HG03064 (cell line): ENCODE data around the gene NOTCH3.
A peak's percentile ranks its signal among the peaks of the same experiment; 100 is the strongest.

Experiments
- ATAC-seq: cut with Tn5 transposase; IDR thresholded peaks from one replicate; pipeline ENCODE4 v1.9.1; 2021; ENCODE audit warnings: low read depth; ENCODE audit not compliant: unreplicated experiment

Gene NOTCH3

DNA sequence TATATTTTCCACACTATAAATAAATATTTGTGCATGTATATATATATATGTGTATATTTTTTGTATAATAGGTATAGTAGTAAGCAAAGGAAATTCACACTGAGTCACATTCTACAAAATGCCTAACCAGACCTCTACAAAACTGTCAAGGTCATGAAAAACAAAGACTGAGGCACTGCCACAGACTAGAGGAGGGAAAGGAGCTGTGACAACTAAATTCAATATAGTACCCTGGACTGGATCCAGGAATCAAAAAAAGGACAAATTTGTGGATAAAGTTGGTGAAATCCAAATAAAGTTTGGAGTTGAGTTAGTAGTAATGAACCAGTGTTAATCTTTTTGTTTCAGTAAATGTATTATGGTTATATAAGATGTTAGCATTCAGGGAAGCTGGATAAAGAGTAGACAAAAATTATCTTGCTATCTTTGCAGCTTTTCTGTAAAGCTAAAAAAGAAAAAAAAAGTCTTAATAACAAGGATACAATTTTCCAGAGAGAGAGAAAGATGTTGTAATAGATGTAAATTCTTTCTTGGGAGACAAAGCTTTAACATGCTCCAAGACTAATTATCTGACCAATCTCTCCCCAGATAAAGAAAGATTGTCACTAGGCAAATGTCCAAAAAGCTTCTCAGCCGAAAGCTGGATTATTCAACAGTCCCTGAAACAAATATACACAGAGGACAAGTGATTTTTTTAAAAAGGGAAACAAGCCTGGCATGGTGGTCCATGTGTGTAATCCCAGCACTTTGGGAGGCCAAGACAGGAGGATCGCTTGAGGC, 74.5 kb downstream of the NOTCH3 start:
- no peak for ATAC-seq

DNA sequence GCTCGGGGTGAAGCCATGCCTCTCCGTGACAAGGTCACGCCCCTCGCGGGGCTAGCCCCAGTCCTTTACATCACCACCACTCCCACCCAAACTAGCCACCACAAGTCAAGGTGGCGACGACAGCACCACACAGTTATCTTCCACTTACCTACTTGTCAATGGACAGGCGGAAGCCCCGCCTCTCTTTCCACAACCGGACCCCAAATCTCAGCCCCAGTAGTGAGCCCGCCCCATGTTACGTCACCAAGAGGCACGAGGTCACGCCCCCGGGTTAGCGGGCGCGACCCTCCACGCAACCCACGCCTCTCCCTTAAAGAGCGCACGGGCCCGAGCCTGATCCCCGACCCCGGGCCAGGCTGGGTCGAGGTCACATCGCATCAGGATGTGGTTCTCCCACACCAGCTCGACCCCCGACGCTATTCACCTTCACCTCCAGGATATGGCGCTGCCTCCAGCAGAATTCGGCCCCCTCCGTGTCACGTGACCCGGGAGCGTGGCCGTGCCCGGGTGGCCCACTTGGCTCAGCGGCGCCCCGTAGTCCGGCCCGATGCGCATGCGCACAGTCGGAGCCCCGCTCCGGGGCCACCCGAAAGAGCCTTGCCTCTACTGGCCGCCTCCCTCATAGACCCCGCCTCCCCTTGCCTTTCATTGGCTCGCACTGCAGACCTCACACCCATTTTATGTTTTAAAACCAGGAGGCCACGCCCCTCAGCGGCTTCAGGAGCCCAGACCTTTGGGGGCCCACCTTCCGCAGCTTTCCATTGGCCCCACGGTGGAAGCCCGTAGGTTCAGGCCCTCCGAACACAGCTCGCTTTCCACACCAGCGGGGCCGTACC, 75.3 kb downstream of the NOTCH3 start:
- peak; percentile 70 for ATAC-seq

DNA sequence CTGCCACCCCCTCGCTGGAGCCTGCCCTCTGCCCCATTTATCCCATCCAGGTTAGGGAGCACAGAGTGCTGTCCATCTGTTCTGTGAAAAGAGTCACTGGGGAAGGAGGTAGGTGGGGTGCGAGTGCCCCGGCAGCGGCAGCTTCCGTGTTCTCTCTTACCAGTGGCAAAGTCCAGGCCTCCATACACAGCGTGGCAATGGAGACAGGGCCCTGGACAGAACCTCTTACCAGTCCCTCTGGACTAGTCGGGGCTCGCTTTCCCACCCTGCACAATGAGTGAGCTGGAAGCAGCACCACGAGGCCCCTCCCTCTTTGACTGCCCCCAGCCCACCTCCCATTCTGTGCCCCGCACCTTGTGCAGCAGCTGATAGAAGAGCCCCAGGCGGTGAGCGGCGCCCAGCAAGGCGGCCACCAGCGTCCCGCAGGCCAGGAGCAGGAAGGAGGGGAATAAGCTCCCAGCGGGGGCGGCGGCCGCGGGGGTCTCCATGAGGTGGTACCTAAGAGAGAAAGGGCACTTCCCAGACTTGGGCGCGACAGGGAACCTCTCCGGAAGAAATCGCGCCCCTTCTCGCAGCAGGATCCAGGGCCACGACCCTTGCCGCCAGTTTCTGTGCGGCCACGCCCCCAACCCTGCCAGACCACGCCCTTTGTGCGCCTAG, 76.1 kb downstream of the NOTCH3 start:
- ATAC-seq = no peak

DNA sequence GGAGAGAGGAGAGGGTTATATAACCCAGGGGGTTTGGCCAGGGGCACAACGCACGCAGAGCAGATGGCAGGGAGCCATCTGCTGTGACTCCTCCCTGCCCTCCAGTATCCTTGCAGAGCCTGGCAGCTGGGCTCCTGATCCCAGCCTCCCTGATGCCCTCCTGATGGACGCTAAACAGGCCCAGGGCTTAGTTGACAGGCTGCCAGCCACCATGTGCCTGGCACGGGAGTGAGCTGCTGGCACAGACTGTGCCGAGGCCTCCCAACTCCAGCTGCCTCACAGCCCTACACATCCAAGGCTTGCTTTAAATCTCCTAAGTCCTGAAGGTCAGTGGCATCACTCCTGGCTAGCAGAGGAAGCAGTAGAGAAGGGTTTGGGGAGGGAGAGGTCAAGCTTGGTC, 76.9 kb downstream of the NOTCH3 start:
- ATAC-seq = no peak

DNA sequence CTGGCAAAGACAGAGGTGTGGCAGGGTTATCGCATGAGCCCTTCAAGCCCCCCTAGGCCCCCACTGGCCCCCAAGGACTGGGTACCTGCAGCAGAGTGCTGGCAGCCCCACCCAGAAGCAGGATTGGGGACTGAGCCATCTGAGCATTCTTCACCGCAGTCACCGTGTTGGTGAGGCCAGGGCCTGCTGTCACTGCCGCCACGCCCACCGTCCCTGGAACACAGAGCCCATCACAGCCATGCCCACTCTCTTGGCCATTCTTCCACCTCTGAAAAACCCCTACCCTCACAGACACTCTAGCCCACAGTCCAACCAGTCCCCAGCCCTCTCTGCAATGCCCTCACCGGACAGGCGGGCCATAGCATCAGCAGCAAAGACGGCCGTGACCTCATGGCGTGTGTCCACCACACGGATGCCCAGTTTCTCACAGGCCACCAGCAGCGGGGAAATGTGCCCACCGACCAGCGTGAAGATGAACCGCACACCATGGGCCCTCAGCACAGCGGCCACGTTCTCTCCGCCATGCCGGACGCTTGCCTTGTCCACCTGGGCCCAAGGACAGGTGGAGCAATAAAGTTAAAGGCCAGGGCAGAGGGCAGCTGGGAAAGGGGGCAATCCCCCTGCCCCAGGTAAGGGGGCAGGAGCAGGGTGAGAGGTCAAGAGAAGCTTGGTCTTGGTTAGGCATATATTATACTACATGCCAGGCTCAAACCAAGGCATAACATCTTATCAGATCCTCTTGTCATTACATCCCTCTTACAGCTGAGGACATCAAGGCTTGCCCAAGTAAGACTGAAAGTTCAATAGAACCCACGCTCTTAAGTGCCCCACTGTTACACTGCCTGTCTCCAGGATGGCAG, 77.5 kb downstream of the NOTCH3 start:
- no peak for ATAC-seq

DNA sequence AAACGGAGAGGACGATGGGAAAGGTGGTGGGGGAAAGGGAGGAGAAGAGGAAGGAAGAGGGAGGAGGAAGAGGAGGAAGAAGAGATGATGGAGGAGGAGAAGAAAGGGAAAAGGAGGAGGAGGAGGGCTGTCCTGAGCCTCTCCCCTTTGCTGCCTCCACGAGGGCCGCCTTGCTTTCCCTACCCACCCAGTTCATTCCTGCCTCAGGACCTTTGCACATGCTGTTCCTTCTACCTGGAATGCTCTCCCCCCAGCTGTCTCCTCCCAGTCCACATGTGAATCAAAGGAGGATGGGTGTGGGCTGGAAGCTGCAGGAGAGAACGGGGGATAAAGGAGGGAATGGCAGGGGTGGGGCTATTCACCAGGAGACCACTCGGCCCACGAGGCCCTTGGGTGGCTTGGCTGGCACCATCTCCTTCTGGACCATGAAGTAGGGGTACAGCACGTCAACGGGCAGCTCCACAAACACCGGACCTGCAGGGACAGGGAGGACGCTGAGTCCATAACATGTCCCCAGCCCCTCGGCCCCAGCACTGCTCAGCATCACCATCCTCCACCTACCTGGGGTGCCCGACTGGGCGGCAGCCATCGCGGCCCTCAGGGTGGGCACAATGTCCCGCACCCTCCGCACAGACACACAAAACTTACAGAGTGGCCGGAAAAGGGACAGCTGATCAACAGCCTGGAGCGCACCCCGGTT, 78.3 kb downstream of the NOTCH3 start:
- no peak for ATAC-seq

DNA sequence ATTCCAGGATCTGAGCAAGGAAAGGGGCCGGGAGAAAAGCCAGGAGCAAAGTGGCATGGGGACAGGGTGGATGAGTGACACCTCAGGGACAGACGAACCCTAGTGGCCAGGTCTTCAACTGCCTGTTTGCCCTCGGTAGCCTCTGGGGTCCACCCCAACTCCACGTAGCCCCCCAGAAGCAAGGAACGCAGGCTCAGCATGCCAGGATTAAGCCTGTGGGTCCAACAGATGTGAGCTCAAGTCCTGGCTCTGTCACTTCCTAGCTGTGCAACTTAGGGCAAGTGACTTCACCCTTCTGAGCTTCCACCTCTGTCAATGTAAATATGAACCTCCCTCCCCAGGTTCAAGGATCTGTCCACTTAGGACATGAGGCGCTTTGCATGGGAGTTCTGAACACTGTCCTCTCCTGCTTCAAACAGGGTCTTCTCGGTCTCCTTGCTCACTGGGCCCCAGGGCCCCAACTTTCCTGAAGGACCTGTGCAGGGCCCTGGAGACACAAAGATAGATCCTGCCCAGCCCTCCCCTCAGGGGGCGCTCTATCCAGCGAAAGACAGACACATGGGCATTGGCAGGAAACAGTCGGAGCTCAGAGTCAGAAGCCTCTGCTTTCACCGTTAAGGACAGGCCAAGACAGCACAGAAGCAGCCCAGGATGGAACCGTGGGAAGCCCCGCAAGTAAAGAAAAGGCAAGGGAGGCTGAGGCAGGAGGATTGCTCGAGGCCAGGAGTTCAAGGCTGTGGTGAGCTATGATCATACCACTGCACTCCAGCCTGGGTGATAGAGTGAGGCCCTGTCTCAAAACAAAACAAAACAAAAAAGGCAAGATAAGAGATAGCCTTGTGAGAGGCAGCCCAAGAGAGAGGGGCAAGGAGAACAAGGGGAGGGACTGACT, 80.4 kb downstream of the NOTCH3 start:
- ATAC-seq = no peak

DNA sequence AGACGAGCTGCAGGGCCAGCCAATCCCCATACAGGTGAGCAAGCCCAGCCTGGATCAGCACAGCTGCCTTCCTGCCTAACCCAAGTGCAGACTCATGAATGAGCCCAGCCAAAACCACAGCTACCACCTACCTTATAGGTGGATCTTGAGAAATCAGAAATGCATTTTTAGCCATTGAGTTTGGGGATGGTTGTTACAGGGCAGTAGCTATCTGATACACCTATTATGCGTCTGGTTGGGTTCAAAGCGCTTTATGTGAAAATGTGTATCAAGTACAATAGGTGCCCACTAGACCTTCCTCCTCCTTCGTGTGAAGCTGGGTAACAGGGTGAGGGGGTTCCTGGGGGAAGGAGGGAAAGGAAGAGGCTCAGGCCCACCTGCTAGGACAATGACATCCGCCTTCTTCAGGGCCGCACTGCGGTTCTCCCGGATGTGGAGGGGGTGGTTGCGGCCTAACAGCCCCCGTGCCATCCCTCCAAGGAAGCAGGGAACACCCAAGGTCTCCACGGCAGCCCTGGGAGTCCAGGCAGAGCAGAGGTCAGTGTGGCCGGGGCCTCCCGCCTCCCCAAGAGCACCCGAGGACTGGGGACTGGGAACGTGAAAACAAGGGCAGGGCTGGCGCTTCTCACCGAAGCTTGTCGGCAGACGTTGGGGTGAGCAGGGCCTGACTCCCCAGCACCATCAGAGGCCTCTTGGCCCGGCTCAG, 81.9 kb downstream of the NOTCH3 start:
- no peak for ATAC-seq

DNA sequence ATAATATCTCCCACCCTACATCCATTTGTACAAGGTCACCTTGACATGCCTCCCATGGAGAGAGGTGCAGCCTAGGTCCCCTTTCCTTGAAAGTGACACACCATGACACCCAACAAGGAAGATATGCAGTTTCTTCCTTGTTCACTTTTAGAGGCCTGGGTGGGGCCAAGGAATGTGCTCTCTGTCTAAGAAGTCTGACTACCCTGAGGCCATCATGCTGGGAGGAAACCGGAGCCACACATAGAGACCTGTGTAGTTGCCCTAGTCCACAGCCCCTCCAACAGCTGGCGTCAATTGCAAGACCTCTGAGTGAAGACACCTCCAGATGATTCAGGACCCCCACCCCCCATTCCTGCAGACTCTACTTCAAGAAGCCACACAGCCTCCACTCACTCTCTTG, 82.5 kb downstream of the NOTCH3 start:
- no peak for ATAC-seq

DNA sequence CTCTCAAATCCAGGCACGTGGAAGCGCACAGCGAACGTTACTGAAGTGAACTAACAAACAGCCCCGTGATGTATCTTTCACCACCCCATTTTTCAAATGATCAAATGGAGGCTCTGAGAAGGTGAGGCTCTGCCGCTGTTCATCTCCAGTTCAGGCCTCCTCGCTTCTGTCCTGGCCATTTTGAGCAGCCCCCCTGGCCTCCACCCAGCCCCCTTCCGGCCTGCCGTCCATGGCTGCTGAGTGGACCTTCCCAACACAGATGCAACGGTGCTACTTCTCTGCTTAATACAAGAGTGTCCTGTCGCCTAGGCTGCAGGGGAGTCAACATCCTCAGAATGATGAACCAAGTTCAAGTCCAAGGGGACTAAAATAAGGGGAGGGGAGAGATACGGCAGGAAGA, 83.9 kb downstream of the NOTCH3 start:
- no peak for ATAC-seq

DNA sequence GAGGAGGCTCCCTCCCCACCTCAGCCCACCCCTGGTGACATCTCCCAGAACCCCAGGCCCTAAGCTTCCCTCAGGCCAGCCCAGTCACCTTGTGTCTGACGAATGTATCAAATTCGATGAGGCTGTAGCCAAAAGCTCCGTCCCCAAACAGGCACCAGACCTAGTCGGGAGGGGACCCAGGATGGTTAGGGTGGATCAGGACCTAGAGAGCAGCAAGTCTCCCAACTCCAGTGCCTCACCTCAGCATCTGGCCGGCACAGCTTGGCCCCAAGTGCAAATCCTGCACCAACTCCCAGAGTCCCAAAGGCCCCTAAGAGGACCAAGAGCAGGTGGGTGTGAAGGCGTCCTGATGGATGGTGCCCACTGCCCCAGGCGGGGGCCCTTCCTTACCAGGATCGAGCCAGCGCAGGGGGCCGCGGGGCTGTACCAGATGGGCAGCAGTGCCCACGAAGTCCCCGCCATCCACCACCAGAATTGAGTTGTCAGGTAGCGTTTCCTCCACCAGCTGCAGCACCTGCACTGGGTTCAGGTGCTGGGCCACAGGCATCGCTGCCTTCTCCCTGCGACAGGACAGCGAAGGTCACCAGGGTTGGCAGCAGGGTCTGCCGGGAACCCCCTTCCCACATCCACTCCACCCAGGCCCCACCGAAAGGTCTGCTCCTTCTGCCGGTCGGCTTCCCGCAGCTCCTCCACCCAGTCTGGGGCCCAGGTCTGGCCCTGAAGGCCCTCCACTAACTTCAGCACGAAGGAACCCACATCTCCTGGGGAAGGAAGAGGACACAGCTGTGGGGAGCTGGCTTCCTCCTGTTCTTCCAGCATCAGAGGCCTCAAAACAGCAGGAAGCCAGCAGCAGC, 84.8 kb downstream of the NOTCH3 start:
- ATAC-seq = no peak

DNA sequence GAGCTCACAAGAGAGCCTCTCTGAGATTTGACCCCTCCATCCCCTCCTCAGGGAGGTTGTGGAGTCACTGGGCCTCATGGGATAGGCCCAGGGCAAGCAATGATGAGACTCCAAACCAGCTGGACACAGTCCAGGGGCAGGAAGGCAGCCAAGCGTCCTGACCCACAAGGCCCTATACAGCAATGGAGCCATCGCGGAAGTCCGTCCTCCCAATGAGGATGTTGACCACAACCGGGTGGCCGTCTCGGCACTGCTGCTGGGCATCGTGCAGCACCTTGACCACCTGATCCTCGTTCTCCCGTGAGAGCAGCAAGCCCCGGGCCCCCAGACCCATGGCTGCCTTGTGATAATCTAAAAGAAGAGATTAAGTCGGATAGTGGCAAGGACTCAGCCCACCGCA, 85.7 kb downstream of the NOTCH3 start:
- ATAC-seq = no peak

DNA sequence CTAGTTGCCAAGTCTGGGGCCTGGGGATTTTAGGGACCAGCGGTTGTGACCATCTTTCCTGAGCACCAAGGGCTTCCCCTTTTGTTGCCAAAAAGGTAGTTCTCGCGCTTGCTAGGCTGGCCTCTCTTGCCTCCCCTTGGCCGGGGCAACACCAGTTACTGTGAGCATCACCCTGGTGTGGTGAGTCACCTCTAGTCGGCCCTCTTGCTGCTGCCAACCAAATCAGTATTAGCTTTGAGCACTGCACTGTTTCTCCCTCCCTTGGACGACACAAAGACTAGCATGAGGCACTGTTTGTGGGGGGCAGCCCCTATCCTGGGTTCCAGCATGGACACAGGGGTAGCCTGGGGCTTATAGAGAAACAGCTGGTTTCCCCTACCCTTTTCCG, 86.6 kb downstream of the NOTCH3 start:
- no peak for ATAC-seq

DNA sequence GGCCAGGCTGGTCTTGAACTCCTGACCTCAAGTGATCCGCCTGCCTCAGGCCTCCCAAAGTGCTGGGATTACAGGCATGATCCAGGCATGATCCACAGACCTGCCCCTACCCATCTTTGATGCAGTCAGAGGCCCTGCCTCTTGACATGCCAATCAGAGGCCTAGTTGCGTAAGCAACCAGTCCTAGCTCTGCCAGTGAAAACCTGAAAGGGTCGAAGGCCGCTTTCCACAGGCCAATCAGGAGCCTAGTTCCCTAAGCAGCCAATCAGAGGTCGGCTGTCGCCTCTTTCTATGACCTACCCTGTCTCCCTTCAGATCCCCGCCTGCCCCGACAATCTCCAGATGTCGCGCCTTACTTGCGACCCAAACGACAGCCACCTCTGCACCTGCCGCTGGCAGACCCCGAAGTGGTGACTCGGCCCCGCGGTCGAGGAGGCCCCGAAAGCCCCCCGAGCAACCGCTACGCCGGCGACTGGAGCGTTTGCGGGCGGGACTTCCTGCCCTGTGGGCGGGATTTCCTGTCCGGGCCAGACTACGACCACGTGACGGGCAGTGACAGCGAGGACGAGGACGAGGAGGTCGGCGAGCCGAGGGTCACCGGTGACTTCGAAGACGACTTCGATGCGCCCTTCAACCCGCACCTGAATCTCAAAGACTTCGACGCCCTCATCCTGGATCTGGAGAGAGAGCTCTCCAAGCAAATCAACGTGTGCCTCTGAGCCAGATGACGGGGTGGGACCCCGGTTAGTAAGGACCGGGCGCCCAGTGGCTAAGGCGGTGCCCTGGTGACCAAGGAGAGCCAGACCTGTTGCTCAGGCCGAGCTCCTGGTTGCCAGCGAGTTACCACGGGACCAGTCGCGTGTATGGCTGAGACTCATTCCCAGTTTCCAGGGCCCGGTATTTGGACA, 87.3 kb downstream of the NOTCH3 start:
- no peak for ATAC-seq

DNA sequence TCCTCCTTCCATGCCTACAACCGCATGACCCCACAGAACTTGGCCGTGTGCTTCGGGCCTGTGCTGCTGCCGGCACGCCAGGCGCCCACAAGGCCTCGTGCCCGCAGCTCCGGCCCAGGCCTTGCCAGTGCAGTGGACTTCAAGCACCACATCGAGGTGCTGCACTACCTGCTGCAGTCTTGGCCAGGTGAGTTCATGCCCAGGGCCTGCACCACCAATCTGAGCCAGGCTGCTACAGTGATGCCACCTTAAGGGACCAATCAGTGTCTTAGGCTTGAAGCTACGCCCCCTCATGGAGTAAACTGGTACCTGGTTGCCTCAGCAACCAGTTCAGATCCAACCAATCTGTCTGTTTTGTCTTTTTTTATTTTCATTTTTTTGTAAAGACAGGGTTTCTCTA, 88.4 kb downstream of the NOTCH3 start:
- no peak for ATAC-seq

DNA sequence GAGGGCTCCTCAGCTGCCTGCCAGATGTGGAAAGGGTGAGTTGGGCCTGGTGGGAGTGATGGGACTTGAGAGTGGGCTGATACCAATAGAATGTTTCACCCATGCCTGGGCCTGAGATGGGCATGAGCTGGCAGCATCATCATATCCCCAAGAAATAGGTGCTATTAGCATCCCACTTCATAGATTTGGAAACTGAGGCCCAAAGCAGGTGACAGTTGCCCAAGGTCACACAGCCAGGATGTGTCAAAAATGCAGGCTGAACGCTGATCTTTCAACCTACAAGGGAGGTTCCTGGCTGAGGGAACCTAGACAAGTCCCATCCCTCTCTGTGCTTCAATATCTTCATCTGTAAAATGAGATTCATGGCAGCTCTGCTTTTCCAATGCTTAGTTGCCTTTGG, 89.0 kb downstream of the NOTCH3 start:
- ATAC-seq = no peak
